ENCODE results near the gene DNASE1L2. TPM values are rescaled to one million over a fixed set of nuclear protein-coding genes. Genes with fewer than 3 reads are reported as not detected.

DNASE1L2 gene
- total and polyA plus RNA-seq, 2 donors (not counting 3 experiments of a cell fraction or from before 2014, with no cell fraction given), result 0.57 to 1.2 TPM

DNA sequence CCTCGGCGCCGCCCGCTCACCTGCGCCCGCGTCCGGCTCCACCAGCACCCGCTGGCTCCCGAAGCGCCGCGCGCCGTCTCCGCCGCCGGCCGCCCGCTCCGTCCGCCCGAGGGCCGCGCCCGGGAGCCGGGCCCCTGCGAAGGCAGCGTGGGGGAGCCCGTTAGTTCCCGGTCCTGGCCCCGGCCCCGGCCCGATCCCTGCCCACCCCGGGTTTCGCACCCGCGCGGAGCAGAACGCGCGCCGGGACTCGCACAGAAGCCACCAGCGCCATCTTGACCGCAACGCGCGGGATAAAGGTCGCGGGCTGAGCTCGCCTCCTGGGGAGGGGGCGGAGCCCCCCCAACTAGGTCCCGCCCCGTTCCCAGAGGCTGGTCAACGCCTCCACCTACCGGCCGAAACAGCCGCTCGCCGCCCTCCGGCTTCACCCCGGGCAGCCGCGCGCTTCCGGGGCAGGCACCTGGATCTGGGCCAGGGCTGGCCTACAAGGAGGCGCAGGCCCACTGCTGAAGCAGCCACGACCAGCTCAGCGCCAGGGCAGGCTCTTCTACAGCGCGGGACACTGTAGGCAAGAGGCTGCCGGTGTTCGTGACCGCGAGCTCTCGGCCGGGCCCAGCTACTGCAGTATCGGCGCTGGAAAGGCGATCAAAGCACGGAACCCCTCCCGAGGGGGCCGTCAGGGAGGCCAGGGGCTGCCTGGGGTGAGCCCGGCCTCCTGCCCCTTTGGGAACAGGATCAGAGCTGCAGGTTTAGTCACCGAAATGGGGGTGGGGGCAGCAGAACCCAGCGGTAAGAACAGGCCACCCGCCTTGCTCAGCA, 15.3 kb downstream of the DNASE1L2 start, which contains the start of gene ECI1:
Gene ECI1, minus strand, starts transcription at position 292 of the 816 bp plus-strand sequence. Its CDS starts 21 bp downstream, at position 271.
- Histone ChIP-seq H3K4me3 (replicated peaks in 1 of 3; ENCODE audit: insufficient read depth in 1 of 3, low read depth in 1 of 3, low read length in 3 of 3) (peak within 1 kb of the TSS; percentile 67 to 95 (median 75)), H3K9me3 (replicated peaks; ENCODE audit: control insufficient read depth, insufficient read depth, low read length) (no peaks in the 10 kb centered on the region), H3K79me2 (ENCODE audit: control insufficient read depth, insufficient read depth, low read length) (peaks cover 11% of the 10 kb centered on the region), H3K4me1 (ENCODE audit: control insufficient read depth, extremely low read depth, insufficient read depth, low read length) (peaks cover 13% of the 10 kb centered on the region), H3K9ac (replicated peaks; ENCODE audit: extremely low read depth, insufficient read depth, low read length) (peak within 1 kb of the TSS; percentile 72), H3K9me1 (replicated peaks; ENCODE audit: control insufficient read depth, extremely low read depth, insufficient read depth, low read length) (no peaks in the 10 kb centered on the region), H2AFZ (ENCODE audit: low read depth, low read length) (peak within 1 kb of the TSS; percentile 24), H3K27me3 (ENCODE audit: control insufficient read depth in 2 of 2, insufficient read depth in 2 of 2, low read length in 2 of 2) (no peaks in the 10 kb centered on the region), H3K36me3 (ENCODE audit: control insufficient read depth in 2 of 2, extremely low read depth in 1 of 2, insufficient read depth in 2 of 2, low read length in 2 of 2) (peaks cover 12 to 20% of the 10 kb centered on the region in 2 experiments), H3K4me2 (ENCODE audit: insufficient read depth, low read length) (peak within 1 kb of the TSS; percentile 82), H4K20me1 (replicated peaks; ENCODE audit: control insufficient read depth, extremely low read depth, insufficient read depth, low read length) (no peaks in the 10 kb centered on the region), H3K27ac (ENCODE audit: insufficient read depth, low read depth, low read length) (peak within 1 kb of the TSS; percentile 38)
- TF ChIP-seq POLR2A (IDR thresholded peaks at IDR 0.05; ENCODE audit: low read depth, low read length), result peak; percentile 86
- TF ChIP-seq MYC (IDR thresholded peaks at IDR 0.05; ENCODE audit: low read depth, low read length), result no peak
- TF ChIP-seq, protein P1, sequence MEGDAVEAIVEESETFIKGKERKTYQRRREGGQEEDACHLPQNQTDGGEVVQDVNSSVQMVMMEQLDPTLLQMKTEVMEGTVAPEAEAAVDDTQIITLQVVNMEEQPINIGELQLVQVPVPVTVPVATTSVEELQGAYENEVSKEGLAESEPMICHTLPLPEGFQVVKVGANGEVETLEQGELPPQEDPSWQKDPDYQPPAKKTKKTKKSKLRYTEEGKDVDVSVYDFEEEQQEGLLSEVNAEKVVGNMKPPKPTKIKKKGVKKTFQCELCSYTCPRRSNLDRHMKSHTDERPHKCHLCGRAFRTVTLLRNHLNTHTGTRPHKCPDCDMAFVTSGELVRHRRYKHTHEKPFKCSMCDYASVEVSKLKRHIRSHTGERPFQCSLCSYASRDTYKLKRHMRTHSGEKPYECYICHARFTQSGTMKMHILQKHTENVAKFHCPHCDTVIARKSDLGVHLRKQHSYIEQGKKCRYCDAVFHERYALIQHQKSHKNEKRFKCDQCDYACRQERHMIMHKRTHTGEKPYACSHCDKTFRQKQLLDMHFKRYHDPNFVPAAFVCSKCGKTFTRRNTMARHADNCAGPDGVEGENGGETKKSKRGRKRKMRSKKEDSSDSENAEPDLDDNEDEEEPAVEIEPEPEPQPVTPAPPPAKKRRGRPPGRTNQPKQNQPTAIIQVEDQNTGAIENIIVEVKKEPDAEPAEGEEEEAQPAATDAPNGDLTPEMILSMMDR (IDR thresholded peaks at IDR 0.05; ENCODE audit: extremely low read depth in 1 of 2, insufficient read depth in 1 of 2, low read depth in 1 of 2, low read length in 2 of 2), result peak; percentile 58 to 78
- no peak for TF ChIP-seq JUN (IDR thresholded peaks at IDR 0.05; ENCODE audit: borderline replicate concordance, insufficient read depth, insufficient read length, low read depth)
- TF ChIP-seq GATA2 (IDR thresholded peaks at IDR 0.05; ENCODE audit: insufficient read depth, insufficient read length, low read depth, low read length), result no peak
- no peak for TF ChIP-seq EZH2 (IDR thresholded peaks at IDR 0.05; ENCODE audit: borderline replicate concordance, low read depth, low read length, severe bottlenecking)
- TF ChIP-seq POLR2AphosphoS5 (IDR thresholded peaks at IDR 0.05; ENCODE audit: insufficient read depth, low read depth, low read length), result peak; percentile 98
- TF ChIP-seq FOS (IDR thresholded peaks at IDR 0.05; ENCODE audit: borderline replicate concordance, insufficient read depth, low read length), result no peak
- FAIRE-seq (peak; percentile 93), DNase-seq (ENCODE audit: low read depth, low spot score) (peak; percentile 91)
- ChIA-PET CTCF (interaction anchor here (0.6 to 2.8 kb wide), 26 partner anchors 9 to 250 kb away, joined by 3 to 17 read pairs (median 6); partner anchors contain the start of genes CASKIN1, DNASE1L2, NTHL1 and PGP), POLR2A (interaction anchor here (1.2 to 1.9 kb wide), 3 partner anchors 17 to 104 kb away, joined by 4 to 12 read pairs (median 6); partner anchors contain the start of gene TRAF7)
- intact Hi-C loops (cut with micrococcal nuclease) (loop anchor here (1.0 to 5.0 kb wide), 7 partner anchors 17 to 246 kb away; partner anchors contain the start of genes CASKIN1, E4F1, RNPS1 and TBC1D24), dilution Hi-C loops (cut with MboI; ENCODE audit: extremely low pct_ligation_motif_present, low sequenced_read_pairs) (no loop called here)
- BruUV-seq (replicated peaks), result no TSS peak
